Measurements from ENCODE around the gene NLRC5.
A peak's percentile ranks its signal among the peaks of the same experiment; 100 is the strongest.

Gene NLRC5

GRCh38 chr16:57042157-57043111 is 53.1 kb downstream of the NLRC5 start:
- H3K14ac ChIP-seq (ENCODE audit: low read length in 2 of 2) = no peak overlapping the region
- 88% methylated on average over 13 of the region's 14 CpGs for WGBS
- H3K27me3 ChIP-seq (ENCODE audit: control insufficient read depth in 1 of 2, insufficient read depth in 1 of 2, low read length in 2 of 2) = no peaks in the 10 kb centered on the region
- H3K4ac ChIP-seq (ENCODE audit: low read depth in 1 of 2, low read length in 2 of 2) = no peak overlapping the region
- no peak overlapping the region for H3K18ac ChIP-seq (ENCODE audit: low read depth in 1 of 2, low read length in 2 of 2)
- H3K36me3 ChIP-seq (ENCODE audit: control insufficient read depth in 1 of 2, insufficient read depth in 2 of 2, low read depth in 1 of 2, low read length in 2 of 2) = peaks cover 10 to 87% of the 10 kb centered on the region in 2 experiments
- H3K79me1 ChIP-seq (replicated peaks; ENCODE audit: low read length, poor library complexity, severe bottlenecking) = no peaks in the 10 kb centered on the region
- no peak overlapping the region for H3K9ac ChIP-seq (ENCODE audit: low read length)
- H3K4me1 ChIP-seq (ENCODE audit: control insufficient read depth, insufficient read depth, low read depth, low read length) = peaks cover 15% of the 10 kb centered on the region
- H4K8ac ChIP-seq (ENCODE audit: low read length) = no peak overlapping the region
- no peak overlapping the region for H4K91ac ChIP-seq (ENCODE audit: low read length)
- DNase-seq = no peak
- no peak overlapping the region for H2BK15ac ChIP-seq (ENCODE audit: low read depth, poor library complexity, severe bottlenecking)
- H2BK5ac ChIP-seq (ENCODE audit: low read depth, low read length, poor library complexity, severe bottlenecking) = no peak overlapping the region
- H3K4me3 ChIP-seq (ENCODE audit: insufficient read depth in 1 of 2, low read depth in 1 of 2, low read length in 2 of 2) = no peak overlapping the region
- H2BK120ac ChIP-seq (ENCODE audit: low read depth, low read length) = no peak overlapping the region
- no peak overlapping the region for H3K23ac ChIP-seq (ENCODE audit: low read length in 2 of 2)
- no peak overlapping the region for H2AK5ac ChIP-seq (ENCODE audit: low read length, severe bottlenecking)
- no peak overlapping the region for H2BK12ac ChIP-seq (ENCODE audit: low read length in 2 of 2)
- H3K27ac ChIP-seq (ENCODE audit: low read length, poor library complexity, severe bottlenecking) = no peak overlapping the region
- no peaks in the 10 kb centered on the region for H3K9me3 ChIP-seq (ENCODE audit: control insufficient read depth, low read length)
- H2AFZ ChIP-seq (ENCODE audit: low read depth, low read length) = no peak overlapping the region
- no peak overlapping the region for H3K4me2 ChIP-seq (ENCODE audit: low read length, poor library complexity, severe bottlenecking)

DNA sequence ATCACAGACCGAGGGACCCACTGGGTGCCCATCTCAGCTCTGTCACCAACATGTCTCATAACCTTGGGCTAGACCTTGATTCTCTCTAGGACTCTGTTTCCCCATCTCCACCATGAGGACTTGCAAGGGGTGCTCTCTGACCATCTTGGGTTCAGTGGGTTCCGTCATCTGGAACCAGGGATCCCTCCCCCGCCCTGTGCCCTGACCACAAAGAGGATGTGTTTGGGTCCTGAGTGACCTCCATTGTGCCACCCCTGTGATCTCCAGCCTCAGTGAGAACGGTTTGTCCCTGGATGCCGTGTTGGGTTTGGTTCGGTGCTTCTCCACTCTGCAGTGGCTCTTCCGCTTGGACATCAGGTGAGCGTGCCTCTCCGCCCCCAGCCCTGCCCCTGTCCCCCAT is 53.9 kb downstream of the NLRC5 start:
- Histone ChIP-seq H3K9ac (ENCODE audit: low read length) (no peak overlapping the region), H2BK12ac (ENCODE audit: low read length in 2 of 2) (no peak overlapping the region), H2BK5ac (ENCODE audit: low read depth, low read length, poor library complexity, severe bottlenecking) (no peak overlapping the region), H3K79me1 (replicated peaks; ENCODE audit: low read length, poor library complexity, severe bottlenecking) (no peaks in the 10 kb centered on the region), H2BK15ac (ENCODE audit: low read depth, poor library complexity, severe bottlenecking) (no peak overlapping the region), H2BK120ac (ENCODE audit: low read depth, low read length) (no peak overlapping the region), H3K18ac (ENCODE audit: low read depth in 1 of 2, low read length in 2 of 2) (no peak overlapping the region), H3K4me1 (ENCODE audit: control insufficient read depth, insufficient read depth, low read depth, low read length) (peaks cover 15% of the 10 kb centered on the region), H3K36me3 (ENCODE audit: control insufficient read depth in 1 of 2, insufficient read depth in 2 of 2, low read depth in 1 of 2, low read length in 2 of 2) (peaks cover 10 to 88% of the 10 kb centered on the region in 2 experiments), H3K27ac (ENCODE audit: low read length, poor library complexity, severe bottlenecking) (no peak overlapping the region), H3K27me3 (ENCODE audit: control insufficient read depth in 1 of 2, insufficient read depth in 1 of 2, low read length in 2 of 2) (no peaks in the 10 kb centered on the region), H3K14ac (ENCODE audit: low read length in 2 of 2) (no peak overlapping the region), H4K8ac (ENCODE audit: low read length) (no peak overlapping the region), H3K4me2 (ENCODE audit: low read length, poor library complexity, severe bottlenecking) (no peak overlapping the region), H3K4me3 (ENCODE audit: insufficient read depth in 1 of 2, low read depth in 1 of 2, low read length in 2 of 2) (no peak overlapping the region), H3K4ac (ENCODE audit: low read depth in 1 of 2, low read length in 2 of 2) (no peak overlapping the region), H2AK5ac (ENCODE audit: low read length, severe bottlenecking) (no peak overlapping the region), H2AFZ (ENCODE audit: low read depth, low read length) (no peak overlapping the region), H3K23ac (ENCODE audit: low read length in 2 of 2) (no peak overlapping the region), H4K91ac (ENCODE audit: low read length) (no peak overlapping the region), H3K9me3 (ENCODE audit: control insufficient read depth, low read length) (no peaks in the 10 kb centered on the region)
- no peak for DNase-seq
- WGBS = 93% methylated on average over 9 of the region's 9 CpGs

DNA sequence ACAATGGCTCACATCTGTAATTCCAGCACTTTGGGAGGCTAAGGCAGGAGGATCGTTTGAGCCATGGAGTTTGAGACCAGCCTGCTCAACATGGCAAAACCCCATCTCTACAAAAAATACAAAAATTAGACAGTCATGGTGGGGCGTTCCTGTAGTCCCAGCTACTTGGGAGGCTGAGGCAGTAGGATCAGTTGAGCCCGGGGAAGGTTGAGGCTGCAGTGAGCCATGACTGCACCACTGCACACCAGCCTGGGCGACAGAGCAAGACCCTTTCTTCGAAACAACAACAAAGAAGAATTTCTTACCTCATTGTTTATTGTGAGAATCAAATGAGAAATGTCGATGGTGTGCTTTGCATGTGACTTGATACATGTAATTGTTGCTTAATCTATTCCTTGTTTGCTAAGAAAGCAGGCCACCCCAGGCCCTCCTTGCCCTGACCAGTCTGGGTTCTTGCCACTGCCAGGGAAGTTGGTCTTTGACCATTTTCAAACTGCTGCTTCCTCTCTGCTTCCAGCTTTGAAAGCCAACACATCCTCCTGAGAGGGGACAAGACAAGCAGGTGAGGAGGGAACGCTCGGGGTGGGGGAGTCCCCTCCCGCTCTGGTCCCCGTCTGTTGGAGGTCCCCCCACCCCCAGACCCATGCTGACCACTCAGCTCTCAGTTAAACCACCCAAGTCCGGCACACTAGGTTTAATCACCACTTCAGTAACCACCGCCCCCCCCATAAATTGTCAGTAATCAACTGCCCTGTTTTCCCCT is 55.8 kb downstream of the NLRC5 start:
- H4K8ac ChIP-seq (ENCODE audit: low read length) = peak overlapping the region; percentile 12
- WGBS = 89% methylated on average over 7 of the region's 12 CpGs
- H3K36me3 ChIP-seq (ENCODE audit: control insufficient read depth in 1 of 2, insufficient read depth in 2 of 2, low read depth in 1 of 2, low read length in 2 of 2) = peaks cover 10 to 93% of the 10 kb centered on the region in 2 experiments
- H2BK15ac ChIP-seq (ENCODE audit: low read depth, poor library complexity, severe bottlenecking) = no peak overlapping the region
- peak overlapping the region; percentile 11 for H4K91ac ChIP-seq (ENCODE audit: low read length)
- H3K18ac ChIP-seq (ENCODE audit: low read depth in 1 of 2, low read length in 2 of 2) = peak overlapping the region; percentile 1 to 34
- no peak overlapping the region for H3K9ac ChIP-seq (ENCODE audit: low read length)
- H2BK120ac ChIP-seq (ENCODE audit: low read depth, low read length) = no peak overlapping the region
- H3K4me3 ChIP-seq (ENCODE audit: insufficient read depth in 1 of 2, low read depth in 1 of 2, low read length in 2 of 2) = no peak overlapping the region
- no peak overlapping the region for H2AFZ ChIP-seq (ENCODE audit: low read depth, low read length)
- no peak overlapping the region for H3K14ac ChIP-seq (ENCODE audit: low read length in 2 of 2)
- H3K27me3 ChIP-seq (ENCODE audit: control insufficient read depth in 1 of 2, insufficient read depth in 1 of 2, low read length in 2 of 2) = no peaks in the 10 kb centered on the region
- H3K27ac ChIP-seq (ENCODE audit: low read length, poor library complexity, severe bottlenecking) = no peak overlapping the region
- peak overlapping the region; percentile 37 to 59 for H2BK12ac ChIP-seq (ENCODE audit: low read length in 2 of 2)
- H3K23ac ChIP-seq (ENCODE audit: low read length in 2 of 2) = no peak overlapping the region
- no peaks in the 10 kb centered on the region for H3K79me1 ChIP-seq (replicated peaks; ENCODE audit: low read length, poor library complexity, severe bottlenecking)
- no peak overlapping the region for H2BK5ac ChIP-seq (ENCODE audit: low read depth, low read length, poor library complexity, severe bottlenecking)
- no peaks in the 10 kb centered on the region for H3K9me3 ChIP-seq (ENCODE audit: control insufficient read depth, low read length)
- peak; percentile 11 for DNase-seq
- no peak overlapping the region for H3K4ac ChIP-seq (ENCODE audit: low read depth in 1 of 2, low read length in 2 of 2)
- H3K4me1 ChIP-seq (ENCODE audit: control insufficient read depth, insufficient read depth, low read depth, low read length) = peaks cover 13% of the 10 kb centered on the region
- peak overlapping the region; percentile 41 for H3K4me2 ChIP-seq (ENCODE audit: low read length, poor library complexity, severe bottlenecking)
- no peak overlapping the region for H2AK5ac ChIP-seq (ENCODE audit: low read length, severe bottlenecking)
